Measurements from ENCODE around the gene PF4V1.

The PF4V1 gene

GRCh38 chr4:73844345-73844744 lies 8.8 kb upstream of the PF4V1 start:
- no peak overlapping the region for H3K4me3 ChIP-seq (ENCODE audit: low read length)
- TF ChIP-seq CTCF (IDR thresholded peaks at IDR 0.05; ENCODE audit: insufficient read depth, low read depth, low read length, missing control alignments), result no peak
- peak; percentile 93 for DNase-seq (ENCODE audit: low read depth)

GRCh38 chr4:73844806-73845205 lies 8.3 kb upstream of the PF4V1 start:
- no peak for DNase-seq (ENCODE audit: low read depth)
- no peak for TF ChIP-seq CTCF (IDR thresholded peaks at IDR 0.05; ENCODE audit: insufficient read depth, low read depth, low read length, missing control alignments)
- no peak overlapping the region for H3K4me3 ChIP-seq (ENCODE audit: low read length)

GRCh38 chr4:73847526-73848182 lies 5.4 kb upstream of the PF4V1 start:
- no peak overlapping the region for H3K4me3 ChIP-seq (ENCODE audit: low read length)
- no peak for TF ChIP-seq CTCF (IDR thresholded peaks at IDR 0.05; ENCODE audit: insufficient read depth, low read depth, low read length, missing control alignments)
- DNase-seq (ENCODE audit: low read depth), result no peak

- no peak for DNase-seq (ENCODE audit: low read depth)
- H3K4me3 ChIP-seq (ENCODE audit: low read length), result no peak overlapping the region
- no peak for TF ChIP-seq CTCF (IDR thresholded peaks at IDR 0.05; ENCODE audit: insufficient read depth, low read depth, low read length, missing control alignments)
Measured at GRCh38 chr4:73848183-73848777, 4.8 kb upstream of the PF4V1 start.

- no peak overlapping the region for H3K4me3 ChIP-seq (ENCODE audit: low read length)
- TF ChIP-seq CTCF (IDR thresholded peaks at IDR 0.05; ENCODE audit: insufficient read depth, low read depth, low read length, missing control alignments), result no peak
- DNase-seq (ENCODE audit: low read depth), result peak; percentile 59
Measured at GRCh38 chr4:73850261-73850970, 2.7 kb upstream of the PF4V1 start.

GRCh38 chr4:73851293-73851692 lies 1.8 kb upstream of the PF4V1 start:
- H3K4me3 ChIP-seq (ENCODE audit: low read length), result no peak overlapping the region
- TF ChIP-seq CTCF (IDR thresholded peaks at IDR 0.05; ENCODE audit: insufficient read depth, low read depth, low read length, missing control alignments), result no peak
- no peak for DNase-seq (ENCODE audit: low read depth)

Data from epithelial cell of esophagus (primary cell).